Hematopoietic multipotent progenitor cell (in vitro differentiated cells): Measurements from ENCODE around the gene PTPN14. TPM values are rescaled to one million over a fixed set of nuclear protein-coding genes. Genes with fewer than 3 reads are reported as not detected.

Experiments used
- DNase-seq, 3 donors: peaks; one replicate each; pipeline ENCODE4 v3.0.0-alpha.2; 2011 to 2015; ENCODE audit warnings: low read depth in 2 of 3, low spot score in 2 of 3
- total RNA-seq: library from RNA; depleted of rRNA; stranded (reverse); fragments of >200 nt; gene quantifications from one replicate; pipeline ENCODE4 v1.2.3, GENCODE V29; 2012

The PTPN14 gene
- total RNA-seq, 1 donor = 4.6 TPM

- DNase-seq = peak in 2 of 3 donors; percentile 48 to 77
These were observed 111.9 kb downstream of the PTPN14 start for GRCh38 chr1:214439352-214440119.

- no peak for DNase-seq
These were observed 112.9 kb downstream of the PTPN14 start for GRCh38 chr1:214438530-214438929.

GRCh38 chr1:214438075-214438474 lies 113.3 kb downstream of the PTPN14 start:
- DNase-seq = no peak

- no peak for DNase-seq
These were observed 115.5 kb downstream of the PTPN14 start for GRCh38 chr1:214435867-214436266.

GRCh38 chr1:214432245-214432644 lies 119.2 kb downstream of the PTPN14 start:
- DNase-seq = no peak

GRCh38 chr1:214429951-214430770 lies 121.2 kb downstream of the PTPN14 start:
- no peak for DNase-seq

- peak; percentile 24 to 83 (median 47) for DNase-seq
These were observed 123.5 kb downstream of the PTPN14 start for GRCh38 chr1:214427871-214428277.

- DNase-seq = no peak
These were observed 125.0 kb downstream of the PTPN14 start for GRCh38 chr1:214426426-214426812.

GRCh38 chr1:214425716-214426425 lies 125.5 kb downstream of the PTPN14 start:
- DNase-seq = no peak

- no peak for DNase-seq
These were observed 126.3 kb downstream of the PTPN14 start for GRCh38 chr1:214425101-214425500.

- no peak for DNase-seq
These were observed 128.4 kb downstream of the PTPN14 start for GRCh38 chr1:214423045-214423444.

- DNase-seq = no peak
These were observed 129.2 kb downstream of the PTPN14 start for GRCh38 chr1:214422137-214422671.

GRCh38 chr1:214420833-214421232 lies 130.6 kb downstream of the PTPN14 start:
- no peak for DNase-seq

- DNase-seq = no peak
These were observed 131.1 kb downstream of the PTPN14 start for GRCh38 chr1:214420341-214420740.

- DNase-seq = no peak
These were observed 131.8 kb downstream of the PTPN14 start for GRCh38 chr1:214419650-214420049.

- DNase-seq = no peak
These were observed 133.0 kb downstream of the PTPN14 start for GRCh38 chr1:214418391-214418790.

- DNase-seq = no peak
These were observed 133.7 kb downstream of the PTPN14 start for GRCh38 chr1:214417545-214418210.

- no peak for DNase-seq
These were observed 134.5 kb downstream of the PTPN14 start for GRCh38 chr1:214416858-214417257.

GRCh38 chr1:214416417-214416816 lies 135.0 kb downstream of the PTPN14 start:
- no peak for DNase-seq

GRCh38 chr1:214415131-214415530 lies 136.3 kb downstream of the PTPN14 start:
- no peak for DNase-seq
